Activated CD4-positive, CD25-positive, alpha-beta regulatory T cell treated with anti-CD3 and anti-CD28 coated beads, Interleukin-2, amount 50 U/mL, for 72 hours (primary cell): ENCODE measurements around the gene E2F4.

Experiments
- DNase-seq: peaks from one replicate; pipeline ENCODE4 v3.0.0; 2021

Gene E2F4

DNA sequence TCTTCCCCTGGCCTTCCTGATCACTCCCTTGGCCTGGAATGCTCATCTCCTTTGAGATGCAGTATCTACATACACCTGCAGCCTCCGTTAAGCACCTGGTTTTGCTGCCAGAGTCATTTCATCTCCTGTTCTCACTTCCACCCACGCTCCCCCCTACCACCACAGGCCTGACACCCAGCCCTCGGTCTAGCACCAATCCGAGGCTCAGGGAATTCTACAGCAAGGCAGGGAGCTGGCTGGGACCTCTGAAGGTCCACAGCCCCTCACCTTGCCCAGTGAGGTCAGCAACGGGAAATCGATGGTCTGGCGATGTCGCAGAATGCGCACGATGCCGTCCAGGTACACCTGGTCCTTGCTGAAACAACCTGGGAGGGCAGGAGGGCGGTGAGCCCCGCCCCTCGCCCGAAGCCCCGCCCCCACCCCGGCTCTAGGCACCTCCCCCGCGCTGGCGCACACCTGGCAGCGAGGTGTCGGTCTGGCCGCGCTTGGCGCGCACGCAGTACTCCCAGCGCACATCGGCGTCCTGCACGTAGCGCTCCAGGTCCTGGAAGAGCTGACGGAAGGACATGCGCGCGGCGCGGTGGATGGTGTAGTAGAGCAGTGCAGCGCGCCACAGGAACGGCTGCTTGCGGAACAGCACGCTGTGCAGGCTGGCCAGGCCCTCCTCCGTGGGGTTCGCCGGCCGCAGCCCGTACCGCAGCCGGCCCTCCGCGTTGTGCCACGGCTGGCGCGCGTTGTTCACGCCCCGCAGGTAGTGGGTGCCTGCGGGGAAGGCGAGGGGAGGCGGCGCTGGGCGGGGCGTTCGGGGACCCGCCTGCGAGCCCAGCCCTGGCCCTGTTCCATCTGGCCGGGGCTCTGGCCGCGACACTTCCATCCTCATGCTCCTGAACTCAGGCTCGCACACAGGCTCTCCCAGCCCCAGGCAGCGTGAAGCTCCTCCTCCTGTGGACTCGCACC lies 13.9 kb upstream of the E2F4 start:
- DNase-seq: no peak

DNA sequence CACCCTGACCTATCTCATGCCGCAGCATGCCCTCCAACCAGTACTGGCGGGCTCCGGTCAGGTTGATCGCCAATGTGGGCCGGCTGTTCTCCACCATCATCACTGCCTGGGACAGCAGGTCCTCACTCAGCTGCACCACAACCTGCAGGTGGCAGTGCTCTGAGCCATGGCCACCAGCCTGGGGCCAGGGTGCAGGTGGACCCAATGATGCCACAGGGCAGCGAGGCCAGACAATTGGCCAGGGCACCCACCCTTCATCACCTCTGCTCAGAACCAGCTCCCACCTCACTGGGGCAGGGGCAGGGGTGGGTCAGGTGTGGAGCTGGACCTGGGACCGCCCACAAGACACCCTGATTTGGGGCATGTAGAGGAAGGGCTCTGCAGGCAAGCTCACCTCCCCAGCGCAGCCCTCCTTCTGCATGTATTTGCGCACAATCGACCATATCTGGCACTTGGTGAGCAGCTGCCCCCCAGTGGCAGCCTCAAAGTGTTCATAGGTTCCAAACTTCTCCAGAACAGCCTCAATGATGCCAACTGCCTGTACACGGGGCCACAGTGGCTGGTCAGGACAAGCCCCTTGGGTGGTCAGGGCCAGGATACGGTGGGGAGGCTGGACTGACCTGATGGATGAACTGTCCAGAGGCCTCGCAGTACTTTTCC lies 12.4 kb upstream of the E2F4 start:
- no peak for DNase-seq

DNA sequence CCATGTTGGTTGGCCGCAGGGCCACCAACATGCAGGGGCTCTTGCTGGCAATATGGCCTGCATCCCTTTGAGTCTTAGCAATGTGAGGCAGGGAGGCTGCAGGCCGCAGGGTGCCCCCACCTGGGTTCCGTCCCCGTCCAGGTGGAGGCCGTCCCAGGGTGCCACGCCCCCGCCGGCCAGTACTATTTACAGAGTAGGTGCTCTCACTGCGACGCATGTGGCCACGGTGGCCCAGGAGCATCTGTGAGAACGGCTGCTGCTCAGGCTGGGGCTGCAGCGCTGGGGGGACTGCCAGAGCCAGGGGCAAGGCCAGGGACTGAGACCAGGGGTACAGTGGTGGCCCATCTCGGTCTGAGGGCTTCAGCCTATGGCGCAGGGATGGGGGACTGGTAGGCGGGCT lies 11.8 kb upstream of the E2F4 start:
- DNase-seq: no peak

DNA sequence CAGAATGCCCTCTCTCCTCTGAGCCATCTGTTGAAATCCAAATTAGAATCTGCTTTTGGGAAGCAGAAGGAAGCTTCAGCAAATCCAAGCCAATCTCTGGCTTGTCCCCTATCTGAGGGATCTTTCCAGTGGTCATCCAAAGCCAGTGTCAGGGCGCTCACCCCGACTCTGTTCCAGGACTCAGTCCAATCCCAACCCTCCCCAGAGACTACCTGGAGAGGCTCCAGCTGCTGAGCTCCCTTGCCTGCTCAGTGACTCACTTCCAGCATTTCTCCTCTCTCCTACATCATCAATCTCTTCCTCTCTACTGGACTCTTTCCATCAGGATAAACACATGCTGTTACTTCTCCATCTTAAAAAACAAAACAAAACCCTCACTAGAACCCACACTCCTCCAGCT lies 10.6 kb upstream of the E2F4 start:
- no peak for DNase-seq

DNA sequence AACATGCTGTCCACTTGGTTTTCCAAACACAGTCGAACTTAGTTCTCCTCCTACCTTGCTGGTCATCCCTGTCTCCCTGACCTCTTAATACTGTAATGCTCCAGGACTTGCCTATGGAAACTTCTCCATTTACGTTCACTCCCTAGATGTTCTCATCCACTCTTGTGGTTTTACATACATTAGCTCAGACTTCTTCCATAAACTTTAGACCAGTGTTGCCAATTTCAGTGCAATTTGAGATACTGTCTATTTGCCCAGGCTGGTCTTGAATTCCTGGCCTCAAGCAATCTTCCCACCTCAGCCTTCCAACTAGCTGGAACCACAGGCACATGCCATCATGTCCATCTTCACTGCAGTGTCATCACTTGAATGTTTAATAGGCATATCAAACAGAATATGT lies 9.7 kb upstream of the E2F4 start:
- no peak for DNase-seq

DNA sequence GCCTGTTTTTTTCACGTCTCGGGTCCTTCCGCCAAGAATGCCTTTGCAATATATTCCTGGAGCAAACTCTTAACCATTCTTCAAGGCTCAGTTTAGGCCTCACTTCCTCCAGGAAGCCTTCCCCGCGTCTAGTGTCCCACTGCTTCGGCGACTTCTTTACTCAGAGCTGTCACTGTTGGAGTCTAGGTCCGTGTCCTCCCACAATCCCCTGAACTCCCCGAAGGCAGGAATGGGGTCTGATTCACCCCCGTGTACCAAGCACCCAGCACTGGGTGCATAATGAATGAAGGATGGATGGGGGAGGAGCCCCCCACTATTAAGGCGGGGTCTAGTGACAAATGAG lies 8.7 kb upstream of the E2F4 start:
- DNase-seq: no peak

DNA sequence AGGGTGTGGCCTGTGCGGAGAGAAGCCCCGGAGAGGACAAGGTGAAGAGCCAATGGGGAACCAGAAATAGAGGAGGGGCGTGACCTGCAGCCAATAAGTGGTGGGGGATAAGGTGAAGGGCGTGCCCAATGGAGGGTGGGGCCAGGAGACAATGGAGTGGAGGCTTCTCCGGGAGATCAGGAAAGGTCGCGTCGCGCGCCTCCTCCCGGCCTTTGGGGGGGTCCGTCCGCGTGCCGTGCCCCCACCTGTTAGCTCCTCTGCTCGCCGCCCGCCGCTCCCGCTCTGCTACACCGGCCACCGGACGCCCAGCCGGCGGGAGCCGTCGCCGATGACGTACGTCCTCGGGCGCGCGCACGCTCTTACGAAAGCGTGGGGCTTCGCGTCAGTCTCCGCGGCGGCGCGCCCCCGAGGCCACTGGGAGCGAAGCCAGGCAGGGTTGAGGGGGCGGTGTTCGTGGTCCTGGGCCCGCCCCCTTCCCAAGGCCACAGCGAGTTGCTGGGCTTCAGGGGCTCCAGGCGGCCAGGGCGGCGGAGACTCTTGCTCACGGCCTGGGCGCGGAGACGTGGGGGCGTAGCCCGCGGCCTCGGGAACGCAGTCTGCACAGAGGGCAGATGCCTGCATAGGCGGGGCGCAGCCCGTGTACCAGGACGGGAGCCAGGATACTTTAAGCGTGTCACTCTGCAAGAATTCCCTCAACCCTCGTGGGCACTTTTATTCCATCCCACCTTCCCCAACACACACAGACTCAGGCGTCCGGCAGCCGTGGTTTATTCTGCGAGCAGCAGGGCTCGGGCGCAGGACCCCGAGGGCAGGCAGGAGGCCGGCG lies 8.1 kb upstream of the E2F4 start, which contains the start of gene MATCAP1:
TSS of gene MATCAP1 (minus strand) at position 337 of the 826 bp plus-strand sequence. CDS start 3,353 bp downstream, outside the sequence.
- DNase-seq: peak; percentile 92

DNA sequence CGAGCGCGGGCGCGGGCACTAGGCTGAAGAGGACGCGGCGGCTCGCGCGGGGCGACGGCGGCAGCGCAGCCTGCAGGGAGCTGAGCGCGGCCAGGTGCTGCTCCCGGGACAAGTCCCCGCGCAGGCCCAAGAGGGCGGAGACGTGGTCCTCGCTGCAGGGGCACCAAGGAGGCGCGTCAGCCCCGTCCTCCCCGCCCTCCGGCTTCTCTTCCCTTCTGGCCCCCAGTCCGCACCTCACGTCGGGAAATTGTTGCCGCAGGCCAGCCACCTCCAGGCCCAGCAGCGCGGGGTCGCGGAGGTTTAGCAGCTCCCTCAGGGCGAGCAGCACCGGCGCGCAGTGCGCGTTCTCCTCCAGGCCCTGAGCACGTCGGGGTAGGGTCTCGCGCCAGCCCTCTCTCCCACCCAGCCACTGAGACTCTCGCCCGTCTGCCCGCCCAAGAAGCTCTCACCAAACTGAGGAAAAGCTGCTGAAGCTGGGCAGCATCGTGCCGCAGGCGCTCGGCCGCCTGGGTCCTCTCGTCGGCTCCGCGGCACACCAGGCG lies 7.4 kb upstream of the E2F4 start:
- no peak for DNase-seq

DNA sequence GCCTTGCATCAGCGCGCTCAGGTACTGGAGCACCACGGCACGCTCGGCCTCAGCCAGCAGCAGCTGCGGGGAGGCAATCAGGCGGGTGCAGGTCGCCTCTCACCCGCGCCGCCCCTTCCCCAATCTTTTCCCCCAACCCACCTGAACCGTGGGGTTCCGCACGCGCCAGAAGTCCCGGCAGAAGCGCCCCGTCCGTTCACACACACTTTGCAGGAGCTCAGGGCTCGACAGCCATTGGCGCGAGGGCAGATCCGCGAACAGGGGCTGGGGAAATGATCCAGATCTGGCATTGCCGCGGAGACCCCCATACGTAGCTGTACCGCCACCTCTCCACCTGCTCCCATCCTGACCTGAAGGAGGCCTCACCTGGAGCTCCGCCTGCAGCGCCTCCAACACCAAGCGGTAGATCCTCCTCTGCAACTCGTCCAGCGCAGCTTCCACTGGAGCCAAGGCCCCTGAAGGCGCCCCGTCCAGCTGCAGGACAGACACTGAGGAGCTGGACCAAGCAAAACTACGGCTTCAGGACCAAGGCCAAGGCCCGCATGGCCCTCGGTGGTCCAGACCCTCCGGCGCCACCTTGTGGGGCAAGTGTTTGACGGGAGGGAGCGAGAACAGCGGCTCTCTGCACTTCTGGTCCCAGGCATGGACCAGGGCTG lies 6.8 kb upstream of the E2F4 start:
- DNase-seq: peak; percentile 81

DNA sequence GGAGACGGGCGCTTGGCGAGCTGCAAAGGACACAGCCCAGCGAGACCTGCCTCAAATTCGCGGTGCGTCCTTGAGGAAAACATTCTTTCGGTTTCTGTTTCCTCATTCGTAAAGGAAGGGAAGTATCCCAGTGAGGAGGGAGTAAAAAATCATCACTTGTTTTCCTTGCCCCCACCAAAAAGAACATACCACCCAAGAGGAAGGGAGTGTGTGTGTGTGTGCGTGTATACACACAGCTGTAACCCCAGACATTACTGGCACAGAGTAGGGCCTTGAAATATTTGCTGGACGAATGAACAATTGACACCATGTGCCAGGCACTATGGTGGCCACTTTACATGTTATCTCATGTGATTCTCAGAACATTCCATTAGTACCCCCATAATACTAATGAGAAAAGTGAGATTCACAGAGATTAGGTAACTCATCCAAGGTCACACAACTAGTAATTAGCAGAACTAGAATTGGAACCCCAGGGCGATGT lies 6.3 kb upstream of the E2F4 start:
- DNase-seq: no peak

DNA sequence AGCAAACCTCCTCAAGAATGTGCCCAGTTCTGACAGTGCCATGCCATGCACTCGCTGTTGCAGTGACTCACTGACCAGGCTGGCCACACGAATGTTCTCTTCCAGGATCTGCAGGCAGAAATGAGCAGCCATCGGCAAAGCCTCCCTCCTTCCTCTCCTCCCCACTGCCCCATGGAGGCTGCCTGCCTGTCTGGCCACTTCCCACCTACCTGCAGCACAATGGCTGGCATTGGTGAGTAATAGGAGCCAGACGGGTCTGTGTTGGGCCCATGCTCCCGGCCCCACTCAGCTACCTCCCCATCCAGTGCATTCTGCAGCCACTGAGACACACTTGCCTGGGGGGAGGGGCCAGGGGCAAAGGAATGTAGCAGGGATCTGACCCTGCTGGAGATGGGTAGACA lies 5.4 kb upstream of the E2F4 start:
- no peak for DNase-seq

DNA sequence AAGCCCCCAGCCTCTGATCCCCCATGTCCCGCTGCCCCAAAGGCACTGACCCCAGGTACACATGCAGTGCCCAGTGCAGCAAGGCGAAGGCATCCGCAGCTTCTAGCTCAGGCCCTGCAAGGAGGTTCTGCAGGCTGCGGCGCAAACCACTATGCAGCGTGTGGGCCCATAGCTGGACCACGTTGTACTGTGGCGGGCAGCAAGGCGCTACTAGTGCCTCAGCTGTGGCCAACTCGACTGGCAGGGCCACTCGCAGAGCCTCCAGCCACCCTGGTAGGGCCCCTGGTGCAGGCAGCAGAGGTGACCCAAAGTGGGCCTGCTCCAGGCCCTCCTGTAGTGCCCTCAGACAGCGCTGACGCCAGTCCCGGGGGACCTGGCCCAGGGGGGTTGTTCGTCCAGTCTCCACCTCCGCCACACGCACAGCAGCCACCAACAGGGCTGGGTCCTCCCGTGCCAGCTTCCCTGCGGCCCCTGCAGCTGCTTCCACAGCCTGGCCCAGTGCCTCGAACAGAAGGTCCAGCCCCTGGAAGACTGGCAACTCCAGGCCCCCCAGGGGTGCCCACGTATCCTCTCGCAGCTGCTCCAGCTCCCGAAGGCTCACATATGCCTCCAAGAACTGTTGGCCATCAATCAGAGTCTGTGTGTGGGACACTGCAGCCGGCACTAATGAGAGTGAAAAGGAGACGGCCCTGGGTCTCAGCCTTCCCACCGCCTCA lies 4.6 kb upstream of the E2F4 start:
- no peak for DNase-seq

DNA sequence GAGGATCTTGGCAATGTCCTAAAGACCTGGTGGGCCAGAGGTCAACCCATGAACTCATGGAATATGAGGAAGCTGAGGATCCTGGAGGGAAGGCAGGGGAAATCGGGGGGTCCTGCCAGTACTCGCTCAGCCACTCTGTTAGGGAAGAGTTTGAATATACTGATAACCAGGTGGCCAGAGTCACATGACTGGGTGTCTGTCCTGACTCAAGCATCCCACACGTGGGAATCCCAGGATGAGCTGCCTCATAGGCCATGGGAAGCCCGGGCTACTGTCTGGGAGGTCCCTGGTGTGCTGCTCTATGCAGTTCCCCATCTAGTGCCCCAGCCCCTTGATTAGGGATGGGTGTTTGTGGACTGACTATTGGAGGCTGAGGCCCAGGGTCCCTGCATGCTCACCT lies 3.6 kb upstream of the E2F4 start:
- DNase-seq: no peak

DNA sequence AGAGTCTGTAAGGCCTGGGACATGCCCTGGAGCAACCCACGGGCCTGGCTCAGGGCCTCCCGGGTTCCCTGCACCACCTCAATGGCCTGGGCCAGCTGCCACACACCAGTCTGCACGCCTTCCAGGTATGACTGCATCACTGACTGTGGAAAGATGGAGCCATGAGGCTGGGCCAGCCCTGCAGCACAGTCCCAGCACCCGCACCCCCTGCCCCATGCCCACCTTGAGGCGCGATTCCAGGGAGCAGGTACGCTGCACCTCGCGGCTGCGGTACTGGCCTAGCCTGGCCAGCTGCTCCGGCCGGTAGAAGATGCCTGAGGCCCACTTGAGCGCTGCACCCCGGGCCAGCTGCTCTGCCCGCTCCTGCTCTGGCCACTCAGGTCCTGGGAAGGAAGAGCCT lies 3.2 kb upstream of the E2F4 start:
- DNase-seq: no peak

DNA sequence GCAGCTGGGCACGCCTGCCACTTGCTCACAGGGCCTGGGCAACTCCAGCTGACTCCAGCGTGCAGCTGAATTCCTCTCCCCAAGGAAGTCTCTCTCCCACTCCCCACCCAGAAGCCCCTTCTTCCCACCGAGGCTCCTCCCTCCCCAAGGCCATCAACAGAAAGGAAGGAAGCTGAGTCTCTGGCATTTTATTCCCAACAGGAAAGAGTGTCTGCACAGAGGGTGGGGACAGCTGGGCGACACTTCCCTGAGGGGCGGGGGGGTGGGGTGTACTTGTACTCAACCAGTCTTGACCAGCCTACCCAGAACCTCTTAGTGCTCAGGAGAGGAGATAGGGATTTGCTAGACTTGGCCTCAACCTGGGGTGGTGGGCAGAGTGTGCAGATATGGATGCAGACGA lies 1.9 kb upstream of the E2F4 start, which contains the start of gene EXOC3L1:
TSS of gene EXOC3L1 (minus strand) at position 96 of the 400 bp plus-strand sequence. CDS start 460 bp downstream, outside the sequence.
- no peak for DNase-seq

DNA sequence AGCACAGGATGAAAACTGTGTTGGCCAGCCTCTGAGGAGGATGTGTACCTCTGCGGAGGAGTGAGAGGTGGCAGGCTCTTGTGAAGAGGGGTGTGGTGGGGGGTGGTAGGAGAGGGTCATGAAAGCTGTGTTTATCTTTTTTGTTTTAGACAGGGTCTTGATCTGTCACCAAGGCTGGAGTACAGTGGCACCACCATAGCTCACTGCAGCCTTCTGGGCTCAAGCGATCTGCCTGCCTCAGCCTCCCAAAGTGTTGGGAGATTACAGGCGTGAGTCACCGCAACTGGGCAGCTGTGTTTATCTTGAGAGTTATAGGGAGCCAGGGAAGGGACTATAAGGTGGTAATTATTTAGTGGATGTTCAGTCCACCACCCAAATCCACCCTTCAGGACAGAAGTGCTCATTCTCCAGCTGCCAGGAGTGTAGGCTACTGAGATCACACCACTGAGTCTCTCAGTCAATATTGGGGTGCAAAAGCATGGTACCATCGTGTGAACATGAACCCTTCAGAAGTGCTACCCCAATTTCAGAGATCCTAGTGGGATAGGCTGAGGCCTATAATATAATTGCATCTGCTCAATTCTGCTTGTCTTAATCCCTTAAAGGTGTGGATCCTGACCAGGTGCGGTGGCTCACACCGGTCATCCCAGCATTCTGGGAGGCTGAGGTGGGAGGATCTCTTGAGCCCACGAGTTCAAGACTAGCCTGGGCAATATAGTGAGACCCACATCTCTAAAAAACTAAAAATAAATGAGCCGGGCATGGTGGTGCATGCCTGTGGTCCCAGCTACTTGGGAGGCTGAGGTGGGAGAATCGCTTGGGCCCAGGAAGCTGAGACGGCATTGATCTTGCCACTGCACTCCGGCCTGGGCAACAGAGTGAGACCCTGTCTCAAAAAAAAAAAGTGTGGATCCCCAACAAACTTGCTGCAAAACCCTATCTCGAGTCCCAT lies 1.2 kb upstream of the E2F4 start:
- DNase-seq: no peak

DNA sequence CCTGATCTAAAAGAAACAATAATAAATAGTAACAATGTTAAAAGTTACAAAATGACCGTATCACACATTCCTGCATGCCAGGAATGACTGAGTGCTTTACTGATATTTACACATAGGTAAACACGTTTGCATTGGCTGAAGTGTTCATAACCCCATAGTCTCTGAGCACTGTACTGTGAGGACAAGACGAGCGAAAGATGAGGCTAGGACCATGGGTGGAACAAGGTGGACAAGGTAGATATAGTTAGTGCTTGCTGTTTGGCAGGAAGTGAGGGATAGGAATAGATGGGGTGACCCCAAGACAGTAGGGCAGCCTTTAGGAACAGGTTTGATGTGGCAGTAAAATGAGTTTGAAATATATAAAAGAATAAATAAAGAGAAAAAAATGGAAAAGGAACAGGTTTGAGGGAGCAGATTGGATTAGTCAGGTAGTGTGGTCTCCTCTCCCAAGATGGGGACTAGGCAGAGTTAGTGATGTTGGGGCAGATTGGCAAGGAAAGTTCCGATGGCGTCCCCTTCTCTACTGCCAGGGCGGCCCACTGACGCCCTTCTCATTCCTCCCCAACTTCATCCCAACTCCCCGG lies 452 bp upstream of the E2F4 start:
- DNase-seq: no peak

DNA sequence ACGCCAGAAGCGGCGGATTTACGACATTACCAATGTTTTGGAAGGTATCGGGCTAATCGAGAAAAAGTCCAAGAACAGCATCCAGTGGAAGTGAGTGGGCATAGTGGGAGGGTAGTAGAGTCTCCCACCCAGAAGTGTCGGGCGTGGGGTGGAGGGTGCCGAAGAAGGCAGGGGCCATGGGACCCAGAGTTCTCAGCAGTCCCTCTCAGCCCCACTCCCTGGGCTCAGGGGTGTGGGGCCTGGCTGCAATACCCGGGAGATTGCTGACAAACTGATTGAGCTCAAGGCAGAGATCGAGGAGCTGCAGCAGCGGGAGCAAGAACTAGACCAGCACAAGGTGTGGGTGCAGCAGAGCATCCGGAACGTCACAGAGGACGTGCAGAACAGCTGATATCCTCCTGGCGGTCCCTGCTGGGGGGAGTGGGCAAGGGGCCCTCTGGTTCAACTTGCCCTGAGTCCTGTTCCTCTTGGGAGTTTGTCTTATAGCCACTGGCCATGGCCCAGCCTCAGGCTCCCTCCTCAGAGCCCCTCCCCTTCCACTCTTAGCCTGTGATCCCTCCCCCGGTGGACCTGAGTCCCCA lies 916 bp downstream of the E2F4 start:
- no peak for DNase-seq

DNA sequence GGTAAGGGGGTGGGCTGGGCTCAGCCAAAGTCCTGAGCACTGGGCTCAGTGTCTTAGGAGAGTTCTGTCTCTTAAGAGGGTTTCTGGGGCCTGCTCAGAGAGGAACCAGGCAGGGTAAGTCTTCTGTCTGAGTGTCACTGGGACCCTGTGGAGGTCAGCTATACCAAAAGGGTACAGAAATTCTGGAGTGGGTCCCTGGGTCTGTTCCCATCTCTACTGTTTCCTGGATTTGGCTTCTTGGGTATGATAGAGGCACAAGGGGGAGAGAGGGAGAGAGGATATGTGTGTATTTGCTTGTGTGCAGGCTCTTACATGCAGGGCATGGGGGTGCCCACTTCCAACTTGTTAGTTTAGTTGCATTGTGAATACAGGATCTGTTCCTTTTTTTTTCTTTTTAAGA lies 1.6 kb downstream of the E2F4 start:
- no peak for DNase-seq

DNA sequence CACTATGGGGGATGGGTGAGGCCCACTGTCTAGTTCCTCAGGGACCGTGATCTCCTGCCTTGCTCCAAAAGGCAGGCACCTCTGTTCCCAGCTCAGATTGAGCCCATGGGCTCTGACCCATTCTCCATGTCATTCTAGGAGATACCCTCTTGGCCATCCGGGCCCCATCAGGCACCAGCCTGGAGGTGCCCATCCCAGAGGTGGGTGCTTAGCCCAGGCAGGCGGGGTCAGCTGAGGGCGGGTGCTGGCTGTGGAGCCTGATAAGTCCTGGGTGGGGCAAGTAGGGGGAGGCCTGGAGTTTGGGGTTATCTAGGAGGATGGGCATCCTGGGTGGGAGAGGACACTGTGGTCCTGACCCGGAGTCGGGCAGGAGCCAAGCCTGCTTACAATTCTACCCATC lies 2.3 kb downstream of the E2F4 start:
- DNase-seq: no peak
